ENCODE data around the gene CLDN17.

CLDN17 gene

DNA sequence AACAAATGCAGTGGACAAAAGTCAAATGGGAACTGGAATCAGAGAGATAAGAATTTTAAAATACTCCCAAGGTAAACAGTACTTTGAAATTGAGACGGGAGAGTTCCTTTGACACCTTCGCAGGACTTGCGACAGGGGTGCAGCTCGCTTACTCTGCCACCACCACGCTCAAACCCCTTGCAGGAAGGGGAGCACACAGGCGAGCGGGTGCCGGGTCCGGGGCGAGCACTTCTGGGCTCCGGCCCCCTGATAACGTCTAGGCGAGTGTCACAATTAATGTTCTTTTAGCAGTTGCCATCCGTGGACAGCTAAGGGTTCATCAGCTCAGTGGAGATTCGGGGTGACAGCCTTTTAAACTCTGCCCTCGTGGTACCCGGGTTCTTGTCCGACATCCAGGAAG lies 37.4 kb downstream of the CLDN17 start:
- no peaks in the 10 kb centered on the region for H3K4me1 ChIP-seq (ENCODE audit: control insufficient read depth, insufficient read depth, low read length)
- H3K9me3 ChIP-seq (ENCODE audit: control insufficient read depth, insufficient read depth, low read length), result no peaks in the 10 kb centered on the region; the same call in 1 of the 2 replicates
- no peak overlapping the region for H3K27ac ChIP-seq (ENCODE audit: low read length)
- DNase-seq (ENCODE audit: low read depth, low spot score), result no peak
- H3K27me3 ChIP-seq (ENCODE audit: control insufficient read depth, insufficient read depth, low read length), result no peaks in the 10 kb centered on the region
- WGBS (ENCODE audit: insufficient coverage, insufficient read length), result no CpG with 5 or more reads among the region's 18 CpGs
- no peaks in the 10 kb centered on the region for H3K36me3 ChIP-seq (ENCODE audit: control insufficient read depth, insufficient read depth, low read length)
- no peak overlapping the region for H3K4me3 ChIP-seq (ENCODE audit: low read length)

DNA sequence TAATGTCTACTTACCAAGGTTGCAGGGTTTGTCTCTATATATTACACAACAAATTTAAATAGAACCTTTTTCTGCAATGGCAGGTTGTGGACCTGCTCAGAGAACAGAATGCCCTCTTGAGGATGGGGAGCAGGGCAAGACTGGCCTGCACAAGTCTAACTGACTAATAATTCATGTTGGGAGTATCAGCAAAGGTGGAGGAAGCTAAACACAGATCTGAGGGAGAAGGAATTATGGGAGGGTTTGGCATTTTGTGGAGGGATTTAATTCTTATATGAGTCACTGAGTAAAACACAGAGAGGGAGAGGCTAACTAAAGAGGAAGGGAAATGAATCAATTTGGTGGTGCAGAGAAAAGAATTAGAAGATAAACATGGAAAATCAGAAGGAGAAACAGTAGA lies 40.0 kb downstream of the CLDN17 start:
- H3K36me3 ChIP-seq (ENCODE audit: control insufficient read depth, insufficient read depth, low read length), result no peaks in the 10 kb centered on the region
- H3K4me3 ChIP-seq (ENCODE audit: low read length), result no peak overlapping the region
- H3K9me3 ChIP-seq (ENCODE audit: control insufficient read depth, insufficient read depth, low read length), result no peaks in the 10 kb centered on the region; the same call in 1 of the 2 replicates
- no peaks in the 10 kb centered on the region for H3K27me3 ChIP-seq (ENCODE audit: control insufficient read depth, insufficient read depth, low read length)
- no peak overlapping the region for H3K27ac ChIP-seq (ENCODE audit: low read length)
- H3K4me1 ChIP-seq (ENCODE audit: control insufficient read depth, insufficient read depth, low read length), result no peaks in the 10 kb centered on the region
- DNase-seq (ENCODE audit: low read depth, low spot score), result no peak

GRCh38 chr21:30117631-30118030 lies 49.0 kb downstream of the CLDN17 start:
- H3K27ac ChIP-seq (ENCODE audit: low read length), result no peak overlapping the region
- H3K36me3 ChIP-seq (ENCODE audit: control insufficient read depth, insufficient read depth, low read length), result no peaks in the 10 kb centered on the region
- H3K4me1 ChIP-seq (ENCODE audit: control insufficient read depth, insufficient read depth, low read length), result no peaks in the 10 kb centered on the region
- H3K27me3 ChIP-seq (ENCODE audit: control insufficient read depth, insufficient read depth, low read length), result no peaks in the 10 kb centered on the region
- H3K4me3 ChIP-seq (ENCODE audit: low read length), result no peak overlapping the region
- DNase-seq (ENCODE audit: low read depth, low spot score), result no peak
- no CpG with 5 or more reads among the region's 2 CpGs for WGBS (ENCODE audit: insufficient coverage, insufficient read length)
- H3K9me3 ChIP-seq (ENCODE audit: control insufficient read depth, insufficient read depth, low read length), result no peaks in the 10 kb centered on the region; the same call in 1 of the 2 replicates

DNA sequence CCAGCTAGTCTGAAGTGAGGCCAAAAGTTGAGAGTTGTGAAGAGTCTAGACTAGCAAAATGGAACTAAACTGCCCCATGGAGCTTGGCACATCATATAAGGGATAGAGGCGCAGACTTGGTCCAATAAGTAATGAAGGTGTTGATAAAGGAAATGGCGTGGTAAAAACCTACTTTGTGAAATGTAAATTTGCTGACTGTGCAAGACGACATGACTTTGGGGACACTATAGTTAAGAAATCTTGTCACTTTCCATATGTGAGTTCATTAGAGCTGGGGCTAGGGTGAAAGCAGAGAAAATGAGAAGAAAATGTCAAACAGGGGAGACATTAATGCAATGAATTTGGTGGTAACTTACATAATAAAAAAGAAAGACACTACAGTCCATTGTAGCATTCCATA lies 50.1 kb downstream of the CLDN17 start:
- no CpG with 5 or more reads among the region's 3 CpGs for WGBS (ENCODE audit: insufficient coverage, insufficient read length)
- H3K4me3 ChIP-seq (ENCODE audit: low read length), result no peak overlapping the region
- DNase-seq (ENCODE audit: low read depth, low spot score), result no peak
- H3K9me3 ChIP-seq (ENCODE audit: control insufficient read depth, insufficient read depth, low read length), result no peaks in the 10 kb centered on the region; the same call in 1 of the 2 replicates
- H3K27ac ChIP-seq (ENCODE audit: low read length), result no peak overlapping the region
- no peaks in the 10 kb centered on the region for H3K36me3 ChIP-seq (ENCODE audit: control insufficient read depth, insufficient read depth, low read length)
- H3K27me3 ChIP-seq (ENCODE audit: control insufficient read depth, insufficient read depth, low read length), result no peaks in the 10 kb centered on the region
- H3K4me1 ChIP-seq (ENCODE audit: control insufficient read depth, insufficient read depth, low read length), result no peaks in the 10 kb centered on the region

All from iPS DF 6.9 (cell line).